HepG2 (cell line): ENCODE measurements around the gene LCP2. TPM values are rescaled to one million over a fixed set of nuclear protein-coding genes. Genes with fewer than 3 reads are reported as not detected.
A peak's percentile ranks its signal among the peaks of the same experiment; 100 is the strongest.

ENCODE experiments used
- ATAC-seq: fragments of 200-7000 bp; cut with Tn5 transposase; 3 replicates; pipeline ENCODE4 v1.9.1; 2020; ENCODE audit warnings: mild to moderate bottlenecking, moderate library complexity
- BruUV-seq: library from RNA; stranded (reverse); fragments of 400-500 nt; replicated peaks from 2 replicates; lab custom pipeline; 2021; lab: Mats Ljungman, UMichigan
- CTCF ChIA-PET: fragments of 300-600 bp; formaldehyde crosslinking; extraction: SDS; loops from one replicate; lab custom pipeline; 2021; ENCODE audit warnings: low total read pairs, inconsistent platforms, low intra/inter-chr PET ratio; lab: Yijun Ruan, JAX
- POLR2A ChIA-PET: fragments of 350-600 bp; sonication (Branson Sonifier 250); formaldehyde crosslinking; loops from one replicate; lab custom pipeline; 2020; ENCODE audit warnings: antibody characterized with exemption, inconsistent platforms; lab: Yijun Ruan, JAX
- DNase-seq: peaks from one replicate; pipeline ENCODE4 v3.0.0-alpha.2; 2015; ENCODE audit warnings: low spot score
- FAIRE-seq: peaks from 3 replicates; lab custom pipeline; 2011; peaks lifted over from hg19 to GRCh38; lab: Jason Lieb, UNC
- H2AFZ ChIP-seq: one replicate; pipeline ENCODE4 v1.6.1; 2011; ENCODE audit warnings: low read length, inconsistent platforms
- H3K27ac ChIP-seq: fragments of 300-600 bp; 3 replicates; pipeline ENCODE4 v1.8.0; 2011; ENCODE audit warnings: mixed run types, mild to moderate bottlenecking, mixed read lengths, low read length, inconsistent platforms; ENCODE audit not compliant: insufficient read depth; ENCODE audit errors: extremely low read length
- H3K27me3 ChIP-seq, 2 experiments: fragments of 200-600 bp in 1 of 2; 2 replicates in 1 of 2; 3 replicates in 1 of 2; pipeline versions ENCODE4 v1.6.0 to v1.8.0; 2011; ENCODE audit warnings: low read length in 2 of 2, mild to moderate bottlenecking in 2 of 2, moderate library complexity in 2 of 2, inconsistent platforms in 1 of 2; ENCODE audit not compliant: insufficient read depth in 2 of 2, control insufficient read depth in 1 of 2
- H3K36me3 ChIP-seq, 2 experiments: fragments of 200-600 bp in 1 of 2; replicated peaks in 1 of 2; 2 replicates in 1 of 2; 3 replicates in 1 of 2; pipeline versions ENCODE4 v1.5.1 to v1.8.0; 2011; ENCODE audit warnings: low read length in 2 of 2, inconsistent platforms in 1 of 2; ENCODE audit not compliant: insufficient read depth in 2 of 2, control insufficient read depth in 1 of 2
- H3K4me1 ChIP-seq: 2 replicates; pipeline ENCODE4 v1.5.1; 2012; ENCODE audit warnings: low read length, inconsistent platforms; ENCODE audit not compliant: insufficient read depth
- H3K4me2 ChIP-seq: 2 replicates; pipeline ENCODE4 v1.6.0; 2011; ENCODE audit warnings: low read depth, low read length, inconsistent platforms
- H3K4me3 ChIP-seq, 3 experiments: fragments of 200-600 bp in 1 of 3; sonication (generic), shearing (Covaris generic) in 1 of 3; replicated peaks in 1 of 3; 2 replicates each; pipeline ENCODE4 v1.5.1; 2011 to 2016; ENCODE audit warnings: low read length in 3 of 3, inconsistent platforms in 2 of 3, low read depth in 2 of 3, mild to moderate bottlenecking in 2 of 3, control low read depth in 1 of 3, mixed read lengths in 1 of 3; ENCODE audit not compliant: insufficient read depth in 1 of 3
- H3K79me2 ChIP-seq: one replicate; pipeline ENCODE4 v1.6.1; 2011; ENCODE audit warnings: low read length, inconsistent platforms; ENCODE audit not compliant: insufficient read depth
- H3K9ac ChIP-seq: 2 replicates; pipeline ENCODE4 v1.6.0; 2011; ENCODE audit warnings: mild to moderate bottlenecking, low read depth, low read length, inconsistent platforms; ENCODE audit not compliant: insufficient read depth
- H3K9me3 ChIP-seq: 2 replicates; pipeline ENCODE4 v1.5.1; 2012; ENCODE audit warnings: mild to moderate bottlenecking, low read length
- H4K20me1 ChIP-seq: 2 replicates; pipeline ENCODE4 v1.6.0; 2011; ENCODE audit warnings: inconsistent platforms, mild to moderate bottlenecking, low read length, moderate library complexity; ENCODE audit not compliant: insufficient read depth
- ATF7 ChIP-seq, 2 experiments: fragments of 450-650 bp in 1 of 2; sonication (generic) in 1 of 2; formaldehyde crosslinking in 1 of 2; IDR thresholded peaks; 2 replicates each; pipeline versions ENCODE4 v1.4.0 to v1.6.1; 2016 to 2020; ENCODE audit warnings: antibody characterized with exemption in 1 of 2, mild to moderate bottlenecking in 1 of 2, missing genetic modification reagents in 1 of 2
- CEBPB ChIP-seq: IDR thresholded peaks from 2 replicates; pipeline ENCODE4 v1.6.1; 2011; ENCODE audit warnings: low read depth, low read length, improper control_type of control experiment, borderline replicate concordance
- ESRRA ChIP-seq: sonication (generic); formaldehyde crosslinking; IDR thresholded peaks from 2 replicates; pipeline ENCODE4 v1.5.1; 2020; ENCODE audit warnings: mild to moderate bottlenecking, low read depth, missing genetic modification reagents
- RFXAP ChIP-seq: sonication (generic); formaldehyde crosslinking; IDR thresholded peaks from 2 replicates; pipeline ENCODE4 v1.4.0; 2020; ENCODE audit warnings: missing genetic modification reagents, borderline replicate concordance
- SMC3 ChIP-seq: IDR thresholded peaks from 2 replicates; pipeline ENCODE4 v1.6.1; 2011; ENCODE audit warnings: low read length, improper control_type of control experiment
- ZNF281 ChIP-seq: sonication (generic); formaldehyde crosslinking; IDR thresholded peaks from 2 replicates; pipeline ENCODE4 v1.4.0; 2020; ENCODE audit warnings: missing genetic modification reagents, borderline replicate concordance
- WGBS: methylation state at CpG from one replicate; pipeline ENCODE4 v1.1.6; 2017; ENCODE audit warnings: low lambda C conversion rate; 5-methylcytosine and 5-hydroxymethylcytosine counted together
- in situ Hi-C: cut with HindIII; loops from 2 replicates; pipeline ENCODE4 v1.10.0; 2017; ENCODE audit warnings: low pct_unique_long_range_greater_than_20kb; ENCODE audit not compliant: extremely low pct_ligation_motif_present
- intact Hi-C: fragments of 100-400 bp; cut with micrococcal nuclease; formaldehyde crosslinking; loops from one replicate; pipeline ENCODE4 v1.10.0; 2022; ENCODE audit not compliant: unreplicated experiment
- polyA plus RNA-seq, 8 experiments: library from polyadenylated mRNA; depleted of rRNA in 3 of 8; stranded (reverse) in 7 of 8; unstranded in 1 of 8; fragments of >200 nt; fragmentation: Illumina TruSeq in 4 of 8; extraction: Trizol in 4 of 8; gene quantifications; 2 replicates each; pipeline versions ENCODE4 v1.2.1 to v1.2.3, GENCODE V29; 2011 to 2016; ENCODE audit warnings: low read depth in 4 of 8, missing spikeins in 1 of 8, mixed read lengths in 1 of 8; ENCODE audit not compliant: insufficient read depth in 1 of 8
- total RNA-seq, 5 experiments: library from RNA; depleted of rRNA; stranded (reverse); fragments of >200 nt; fragmentation: Illumina TruSeq; extraction: Trizol; gene quantifications; 2 replicates each; pipeline ENCODE4 v1.2.3, GENCODE V29; 2016; ENCODE audit warnings: low read depth in 1 of 5
- TF ChIP-seq, protein P1 (sequence below): sonication (generic); formaldehyde crosslinking; IDR thresholded peaks from 2 replicates; pipeline ENCODE4 v1.4.0; 2020; ENCODE audit warnings: missing genetic modification reagents

The LCP2 gene
- total and polyA plus RNA-seq, 2 of the 13 experiments (the other 11 are each of a cell fraction or from before 2014, with no cell fraction given), result not detected

DNA sequence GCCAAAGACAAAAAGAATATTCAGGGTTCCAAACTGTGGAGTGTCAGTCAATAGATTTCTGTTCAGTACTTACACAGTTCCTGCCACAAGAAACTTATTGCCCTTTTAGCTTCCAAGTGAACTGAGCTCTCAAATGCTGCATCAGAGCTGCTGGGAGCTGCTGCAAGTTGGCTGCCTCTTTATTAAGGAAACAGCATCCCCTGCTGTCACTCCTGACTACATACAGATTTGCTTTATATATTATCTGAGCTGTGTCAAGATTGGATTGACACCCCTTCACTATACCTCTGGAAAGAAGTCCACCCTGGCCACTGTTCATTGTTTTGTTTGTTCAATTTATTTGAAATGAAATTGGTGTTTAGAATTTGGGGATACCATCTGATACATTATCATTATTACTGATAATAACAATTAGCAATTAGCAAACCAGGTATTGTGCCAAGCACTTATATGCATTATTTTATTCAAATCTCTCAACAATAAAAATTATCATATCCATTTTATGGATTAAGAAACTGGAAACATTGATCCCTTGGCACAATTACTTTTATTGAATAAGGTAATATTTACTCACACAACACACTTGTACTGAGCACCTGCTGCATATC, 81.2 kb downstream of the LCP2 start (continued):
- peak; percentile 79; the same call in 1 of the 2 replicates for TF ChIP-seq SMC3
- TF ChIP-seq ESRRA (CRISPR knock-in tag), result no peak

DNA sequence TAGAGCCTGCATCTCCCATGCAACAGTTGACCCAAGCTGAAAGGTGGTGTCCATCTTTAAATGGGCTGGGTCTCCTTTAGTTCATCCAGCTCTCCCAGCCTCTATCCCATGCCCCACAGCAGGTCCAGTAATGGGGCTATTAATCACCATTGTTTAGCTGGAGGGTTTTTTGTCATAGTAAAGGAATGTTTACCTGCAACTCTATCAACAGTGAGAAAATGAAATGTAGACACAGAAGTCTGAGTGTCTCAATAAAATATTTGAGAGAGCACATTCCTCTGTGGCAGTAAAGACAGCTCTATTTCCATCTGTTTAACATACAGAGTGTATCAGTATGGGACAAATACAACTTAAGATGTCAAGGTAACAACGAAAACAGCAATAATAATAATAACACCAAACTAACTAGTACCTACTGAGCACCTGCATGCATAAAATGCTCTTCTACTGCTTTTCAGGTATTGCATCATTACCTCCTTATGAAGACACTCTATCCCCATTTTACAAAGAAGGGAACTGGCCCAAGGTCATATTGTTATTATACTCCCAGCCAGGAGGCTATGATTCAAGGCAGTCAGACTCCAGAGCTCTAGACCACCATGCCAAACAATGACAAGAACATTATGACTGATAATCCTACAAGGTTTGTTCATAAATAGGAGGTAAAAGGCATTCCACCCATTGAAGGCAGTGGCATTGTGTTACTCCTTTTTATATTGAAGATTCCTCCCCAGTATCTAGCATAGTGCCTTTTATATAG, 85.8 kb downstream of the LCP2 start:
- Histone ChIP-seq H3K36me3 (no peaks in the 10 kb centered on the region), H3K4me1 (no peaks in the 10 kb centered on the region), H3K79me2 (no peaks in the 10 kb centered on the region), H3K27me3 (no peaks in the 10 kb centered on the region), H3K27ac (no peak overlapping the region), H3K9ac (no peak overlapping the region), H3K9me3 (no peaks in the 10 kb centered on the region), H4K20me1 (no peaks in the 10 kb centered on the region), H3K4me3 (no peak overlapping the region), H2AFZ (no peak overlapping the region), H3K4me2 (no peak overlapping the region)
- TF ChIP-seq, protein P1, sequence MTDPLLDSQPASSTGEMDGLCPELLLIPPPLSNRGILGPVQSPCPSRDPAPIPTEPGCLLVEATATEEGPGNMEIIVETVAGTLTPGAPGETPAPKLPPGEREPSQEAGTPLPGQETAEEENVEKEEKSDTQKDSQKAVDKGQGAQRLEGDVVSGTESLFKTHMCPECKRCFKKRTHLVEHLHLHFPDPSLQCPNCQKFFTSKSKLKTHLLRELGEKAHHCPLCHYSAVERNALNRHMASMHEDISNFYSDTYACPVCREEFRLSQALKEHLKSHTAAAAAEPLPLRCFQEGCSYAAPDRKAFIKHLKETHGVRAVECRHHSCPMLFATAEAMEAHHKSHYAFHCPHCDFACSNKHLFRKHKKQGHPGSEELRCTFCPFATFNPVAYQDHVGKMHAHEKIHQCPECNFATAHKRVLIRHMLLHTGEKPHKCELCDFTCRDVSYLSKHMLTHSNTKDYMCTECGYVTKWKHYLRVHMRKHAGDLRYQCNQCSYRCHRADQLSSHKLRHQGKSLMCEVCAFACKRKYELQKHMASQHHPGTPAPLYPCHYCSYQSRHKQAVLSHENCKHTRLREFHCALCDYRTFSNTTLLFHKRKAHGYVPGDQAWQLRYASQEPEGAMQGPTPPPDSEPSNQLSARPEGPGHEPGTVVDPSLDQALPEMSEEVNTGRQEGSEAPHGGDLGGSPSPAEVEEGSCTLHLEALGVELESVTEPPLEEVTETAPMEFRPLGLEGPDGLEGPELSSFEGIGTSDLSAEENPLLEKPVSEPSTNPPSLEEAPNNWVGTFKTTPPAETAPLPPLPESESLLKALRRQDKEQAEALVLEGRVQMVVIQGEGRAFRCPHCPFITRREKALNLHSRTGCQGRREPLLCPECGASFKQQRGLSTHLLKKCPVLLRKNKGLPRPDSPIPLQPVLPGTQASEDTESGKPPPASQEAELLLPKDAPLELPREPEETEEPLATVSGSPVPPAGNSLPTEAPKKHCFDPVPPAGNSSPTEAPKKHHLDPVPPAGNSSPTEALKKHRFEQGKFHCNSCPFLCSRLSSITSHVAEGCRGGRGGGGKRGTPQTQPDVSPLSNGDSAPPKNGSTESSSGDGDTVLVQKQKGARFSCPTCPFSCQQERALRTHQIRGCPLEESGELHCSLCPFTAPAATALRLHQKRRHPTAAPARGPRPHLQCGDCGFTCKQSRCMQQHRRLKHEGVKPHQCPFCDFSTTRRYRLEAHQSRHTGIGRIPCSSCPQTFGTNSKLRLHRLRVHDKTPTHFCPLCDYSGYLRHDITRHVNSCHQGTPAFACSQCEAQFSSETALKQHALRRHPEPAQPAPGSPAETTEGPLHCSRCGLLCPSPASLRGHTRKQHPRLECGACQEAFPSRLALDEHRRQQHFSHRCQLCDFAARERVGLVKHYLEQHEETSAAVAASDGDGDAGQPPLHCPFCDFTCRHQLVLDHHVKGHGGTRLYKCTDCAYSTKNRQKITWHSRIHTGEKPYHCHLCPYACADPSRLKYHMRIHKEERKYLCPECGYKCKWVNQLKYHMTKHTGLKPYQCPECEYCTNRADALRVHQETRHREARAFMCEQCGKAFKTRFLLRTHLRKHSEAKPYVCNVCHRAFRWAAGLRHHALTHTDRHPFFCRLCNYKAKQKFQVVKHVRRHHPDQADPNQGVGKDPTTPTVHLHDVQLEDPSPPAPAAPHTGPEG (CRISPR knock-in tag), result no peak
- TF ChIP-seq CEBPB (0 out of 2 replicates have a peak, but pooled peaks have one; percentile 24), RFXAP (CRISPR knock-in tag) (no peak), ATF7 (IDR thresholded peaks at IDR 0.05) (peak; percentile 43; the same call in 1 of the 2 replicates), ATF7 (CRISPR knock-in tag; IDR thresholded peaks at IDR 0.05) (no peak), ZNF281 (no peak)
- DNase-seq (no peak), ATAC-seq (no peak), FAIRE-seq (no peak)
- ChIA-PET CTCF (no interaction called here), POLR2A (no interaction called here)
- BruUV-seq, result no TSS peak
- WGBS, result 0% methylated on average over 1 of the region's 1 CpG
- intact Hi-C loops (no loop called here), in situ Hi-C loops (no loop called here)
